HL-60 (cell line): Measurements from ENCODE around the gene ZNF541.

Source experiments
- REST ChIP-seq: IDR thresholded peaks from 2 replicates; pipeline ENCODE4 v1.6.1; 2012; ENCODE audit warnings: low read depth; ENCODE audit not compliant: insufficient replicate concordance
- SPI1 ChIP-seq: IDR thresholded peaks from 2 replicates; pipeline ENCODE4 v1.6.1; 2012; ENCODE audit warnings: low read depth, mild to moderate bottlenecking, borderline replicate concordance
- TF ChIP-seq, protein P1 (sequence below): IDR thresholded peaks from one replicate; pipeline ENCODE4 v1.5.1; 2011; ENCODE audit warnings: low read length, control low read depth, inconsistent platforms; ENCODE audit not compliant: insufficient read depth

DNA sequence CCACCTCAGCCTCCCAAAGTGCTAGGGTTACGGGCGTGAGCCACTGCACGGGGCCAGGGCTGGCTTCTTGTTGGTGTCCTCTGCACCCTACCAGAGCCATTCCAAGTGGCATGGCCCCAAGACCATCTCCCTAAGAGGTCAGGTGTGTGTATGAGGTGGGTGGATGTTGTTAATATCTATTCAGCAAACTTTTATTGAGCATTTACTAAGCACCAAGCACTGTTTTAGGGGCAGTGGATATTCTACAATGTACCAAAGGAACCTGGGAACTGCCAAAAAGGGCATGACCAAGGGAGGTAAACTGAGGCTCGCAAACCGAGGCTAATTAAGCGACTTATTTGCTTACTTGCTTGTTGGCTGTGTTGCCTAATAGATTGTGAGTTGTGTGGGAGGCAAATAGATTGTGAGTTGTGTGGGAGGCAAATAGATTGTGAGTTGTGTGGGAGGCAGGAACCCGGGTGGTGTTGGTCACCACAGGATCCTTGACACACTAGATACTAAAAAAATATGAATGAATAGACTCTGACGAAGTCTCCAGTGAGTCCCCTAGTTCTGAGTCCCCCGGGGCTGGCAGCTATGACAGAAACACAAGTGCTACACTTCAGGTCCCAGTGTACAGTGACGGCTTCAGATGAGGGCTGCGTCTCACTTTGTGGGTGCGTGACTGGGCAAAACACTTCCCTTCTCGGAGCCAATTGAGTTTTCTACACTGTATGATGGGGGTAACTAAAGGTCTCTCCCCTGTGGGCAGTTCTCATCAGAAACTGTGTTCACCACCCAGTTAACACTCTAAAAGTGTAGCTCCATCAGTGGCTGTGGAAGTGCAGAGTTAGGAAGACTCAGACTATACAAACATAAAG is 31.0 kb upstream of the ZNF541 start:
- TF ChIP-seq REST (no peak), SPI1 (0 out of 2 replicates have a peak, but pooled peaks have one; percentile 15)
- TF ChIP-seq, protein P1, sequence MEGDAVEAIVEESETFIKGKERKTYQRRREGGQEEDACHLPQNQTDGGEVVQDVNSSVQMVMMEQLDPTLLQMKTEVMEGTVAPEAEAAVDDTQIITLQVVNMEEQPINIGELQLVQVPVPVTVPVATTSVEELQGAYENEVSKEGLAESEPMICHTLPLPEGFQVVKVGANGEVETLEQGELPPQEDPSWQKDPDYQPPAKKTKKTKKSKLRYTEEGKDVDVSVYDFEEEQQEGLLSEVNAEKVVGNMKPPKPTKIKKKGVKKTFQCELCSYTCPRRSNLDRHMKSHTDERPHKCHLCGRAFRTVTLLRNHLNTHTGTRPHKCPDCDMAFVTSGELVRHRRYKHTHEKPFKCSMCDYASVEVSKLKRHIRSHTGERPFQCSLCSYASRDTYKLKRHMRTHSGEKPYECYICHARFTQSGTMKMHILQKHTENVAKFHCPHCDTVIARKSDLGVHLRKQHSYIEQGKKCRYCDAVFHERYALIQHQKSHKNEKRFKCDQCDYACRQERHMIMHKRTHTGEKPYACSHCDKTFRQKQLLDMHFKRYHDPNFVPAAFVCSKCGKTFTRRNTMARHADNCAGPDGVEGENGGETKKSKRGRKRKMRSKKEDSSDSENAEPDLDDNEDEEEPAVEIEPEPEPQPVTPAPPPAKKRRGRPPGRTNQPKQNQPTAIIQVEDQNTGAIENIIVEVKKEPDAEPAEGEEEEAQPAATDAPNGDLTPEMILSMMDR, result no peak
